ENCODE results near the gene CYP20A1.

Gene CYP20A1

GRCh38 chr2:203238292-203238703 is 520 bp upstream of the CYP20A1 start:
- TF ChIP-seq ZNF549 (tag by site-specific recombination; IDR thresholded peaks at IDR 0.05) = no peak
- TF ChIP-seq KLF7 (tag by site-specific recombination; IDR thresholded peaks at IDR 0.05; ENCODE audit: borderline replicate concordance) = no peak
- TF ChIP-seq ZNF362 (tag by site-specific recombination; IDR thresholded peaks at IDR 0.05) = peak; percentile 88
- TF ChIP-seq ZNF350 (tag by site-specific recombination; IDR thresholded peaks at IDR 0.05) = no peak
- no peak for TF ChIP-seq IKZF3 (tag by site-specific recombination; IDR thresholded peaks at IDR 0.05)
- no peak for TF ChIP-seq ZNF280D (tag by site-specific recombination; IDR thresholded peaks at IDR 0.05)
- peak; percentile 32; the same call in 1 of the 2 replicates for TF ChIP-seq ZNF202 (tag by site-specific recombination; IDR thresholded peaks at IDR 0.05; ENCODE audit: borderline replicate concordance)
- peak overlapping the region; percentile 75 for H3K4me3 ChIP-seq (ENCODE audit: low read depth, low read length)
- H3K36me3 ChIP-seq (ENCODE audit: control insufficient read depth in 2 of 2, insufficient read depth in 1 of 2, low read length in 2 of 2) = peaks cover 4 to 7% of the 10 kb centered on the region in 2 experiments; a peak in 2 of 3 replicates
- ChIA-PET POLR2A (interaction anchor here (1.0 to 1.9 kb wide), 4 partner anchors 11 to 573 kb away, joined by 3 to 12 read pairs (median 3); no protein-coding TSS in a partner anchor), CTCF (interaction anchor here (0.6 to 1.1 kb wide), 5 partner anchors 10 to 680 kb away, joined by 3 to 4 read pairs (median 3); no protein-coding TSS in a partner anchor)
- H3K27ac ChIP-seq (ENCODE audit: extremely low read depth, low read depth, low read length) = peak overlapping the region; percentile 88
- H3K4me1 ChIP-seq (ENCODE audit: control insufficient read depth, insufficient read depth, low read length) = no peaks in the 10 kb centered on the region
- H3K9me3 ChIP-seq (ENCODE audit: control insufficient read depth, insufficient read depth, low read depth, low read length) = no peaks in the 10 kb centered on the region

GRCh38 chr2:203240491-203240890 is 1.7 kb downstream of the CYP20A1 start:
- Histone ChIP-seq H3K4me1 (ENCODE audit: control insufficient read depth, insufficient read depth, low read length) (no peaks in the 10 kb centered on the region), H3K4me3 (ENCODE audit: low read depth, low read length) (no peak overlapping the region), H3K36me3 (ENCODE audit: control insufficient read depth in 2 of 2, insufficient read depth in 1 of 2, low read length in 2 of 2) (peaks cover 4 to 10% of the 10 kb centered on the region in 2 experiments; a peak in 2 of 3 replicates), H3K9me3 (ENCODE audit: control insufficient read depth, insufficient read depth, low read depth, low read length) (no peaks in the 10 kb centered on the region), H3K27ac (ENCODE audit: extremely low read depth, low read depth, low read length) (no peak overlapping the region)
- no peak for TF ChIP-seq GLIS1 (tag by site-specific recombination; IDR thresholded peaks at IDR 0.05)
- no peak for TF ChIP-seq ZSCAN23 (tag by site-specific recombination; IDR thresholded peaks at IDR 0.05)
- peak; percentile 48; the same call in 1 of the 2 replicates for TF ChIP-seq BCL6B (tag by site-specific recombination; IDR thresholded peaks at IDR 0.05)
- no peak for TF ChIP-seq ZNF560 (tag by site-specific recombination; IDR thresholded peaks at IDR 0.05; ENCODE audit: borderline replicate concordance)
- no peak for TF ChIP-seq KLF8 (tag by site-specific recombination; IDR thresholded peaks at IDR 0.05)
- CTCF ChIA-PET = no interaction called here
- POLR2A ChIA-PET = interaction anchor here (1.8 kb wide), 1 partner anchor 330 kb away, joined by 9 read pairs; the partner anchor contains the start of gene WDR12

GRCh38 chr2:203242518-203242917 is 3.7 kb downstream of the CYP20A1 start:
- no peaks in the 10 kb centered on the region for H3K9me3 ChIP-seq (ENCODE audit: control insufficient read depth, insufficient read depth, low read depth, low read length)
- TF ChIP-seq ZNF624 (tag by site-specific recombination; IDR thresholded peaks at IDR 0.05) = no peak
- no peak for TF ChIP-seq ZNF155 (tag by site-specific recombination; IDR thresholded peaks at IDR 0.05)
- no peak for TF ChIP-seq FEZF1 (tag by site-specific recombination; IDR thresholded peaks at IDR 0.05)
- no peak for TF ChIP-seq ZNF133 (tag by site-specific recombination; IDR thresholded peaks at IDR 0.05)
- TF ChIP-seq ZXDB (tag by site-specific recombination; IDR thresholded peaks at IDR 0.05) = no peak
- POLR2A ChIA-PET = no interaction called here
- no peak overlapping the region for H3K27ac ChIP-seq (ENCODE audit: extremely low read depth, low read depth, low read length)
- H3K4me3 ChIP-seq (ENCODE audit: low read depth, low read length) = no peak overlapping the region
- peaks cover 9 to 26% of the 10 kb centered on the region in 2 experiments for H3K36me3 ChIP-seq (ENCODE audit: control insufficient read depth in 2 of 2, insufficient read depth in 1 of 2, low read length in 2 of 2)
- CTCF ChIA-PET = interaction anchor here (0.6 kb wide), 2 partner anchors 343 to 610 kb away, joined by 3 read pairs; no protein-coding TSS in a partner anchor
- H3K4me1 ChIP-seq (ENCODE audit: control insufficient read depth, insufficient read depth, low read length) = no peaks in the 10 kb centered on the region

Data from HEK293 (cell line).